ENCODE data around the gene FLT4.

Gene FLT4

DNA sequence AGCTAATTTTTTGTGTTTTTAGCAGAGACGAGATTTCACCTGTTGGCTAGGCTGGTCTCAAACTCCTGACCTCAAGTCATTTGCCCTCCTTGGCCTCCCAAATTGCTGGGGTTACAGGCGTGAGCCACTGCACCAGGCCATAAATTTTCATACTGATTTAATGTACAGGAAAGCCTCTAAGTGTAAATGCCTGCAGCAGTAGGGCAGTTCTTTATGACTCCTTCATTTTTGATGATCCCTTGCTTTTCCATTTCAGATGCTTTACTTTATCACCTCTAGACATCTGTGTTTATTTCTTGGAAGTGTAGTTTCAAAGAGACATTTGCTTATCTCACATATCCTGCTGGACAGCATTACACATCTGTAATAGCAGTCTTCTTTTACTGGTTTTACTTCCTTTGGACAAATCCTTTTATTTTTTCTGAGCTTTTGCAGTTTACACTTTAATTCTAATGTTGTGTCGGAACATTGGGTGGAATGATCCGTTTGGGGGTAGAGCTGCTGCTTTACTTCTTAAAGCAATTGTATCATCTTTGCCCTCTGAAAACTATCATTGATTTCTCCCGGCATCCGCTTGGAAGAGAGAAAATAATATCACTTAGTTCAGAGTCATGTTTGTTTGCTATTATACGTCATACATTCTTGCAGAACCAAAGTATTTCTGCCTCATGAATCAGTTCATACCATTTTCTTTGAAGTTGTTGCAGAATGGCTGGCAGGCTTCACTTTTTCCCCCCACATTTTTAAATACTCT, 94.1 kb downstream of the FLT4 start:
- no peaks in the 10 kb centered on the region for H3K27me3 Mint-ChIP-seq
- peaks cover 16% of the 10 kb centered on the region for H3K4me1 Mint-ChIP-seq (ENCODE audit: low read depth)
- H3K27ac Mint-ChIP-seq, result no peak overlapping the region
- no peaks in the 10 kb centered on the region for H3K9me3 Mint-ChIP-seq
- H3K36me3 Mint-ChIP-seq (ENCODE audit: low read depth), result peaks cover 75% of the 10 kb centered on the region
- H3K4me3 Mint-ChIP-seq, result no peak overlapping the region

DNA sequence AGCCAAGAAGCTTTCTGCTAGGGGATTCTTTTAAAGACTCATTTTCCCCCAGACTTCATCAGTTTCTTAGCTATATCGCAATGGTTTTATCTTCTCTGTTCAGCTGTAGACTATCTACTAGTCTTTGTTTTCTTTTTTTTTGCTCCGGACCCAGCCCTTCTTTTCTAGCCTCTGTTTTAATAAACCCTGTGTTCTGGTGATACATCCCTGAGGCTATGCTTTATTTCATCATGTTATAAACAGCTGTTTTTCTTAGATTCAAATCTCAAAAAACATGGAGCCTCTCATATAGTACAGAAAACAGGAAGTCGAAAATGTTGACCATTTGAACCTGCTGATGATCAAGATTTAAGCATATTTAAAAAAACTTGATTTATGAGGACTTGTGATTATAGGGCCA, 95.9 kb downstream of the FLT4 start:
- Mint-ChIP-seq H3K4me3 (no peak overlapping the region), H3K9me3 (no peaks in the 10 kb centered on the region), H3K27me3 (no peaks in the 10 kb centered on the region), H3K4me1 (ENCODE audit: low read depth) (peaks cover 12% of the 10 kb centered on the region), H3K27ac (no peak overlapping the region), H3K36me3 (ENCODE audit: low read depth) (peaks cover 65% of the 10 kb centered on the region)

Measured in stimulated activated naive CD8-positive, alpha-beta T cell treated with anti-CD3 and anti-CD28 coated beads, Interleukin-15, Interleukin-2, amounts not matched to agents 100 ng/mL and 50 ng/mL, for 24 hours (primary cell).